SJCRH30 (cell line): ENCODE measurements around the gene XRCC3. TPM values are rescaled to one million over a fixed set of nuclear protein-coding genes. Genes with fewer than 3 reads are reported as not detected.

Source experiments
- DNase-seq, 2 experiments: peaks; one replicate each; pipeline ENCODE4 v3.0.0-alpha.2; 2015 to 2020
- H3K27ac ChIP-seq: fragments of 250-450 bp; sonication (Bioruptor Pico); 2 replicates; pipeline ENCODE4 v1.5.1; 2020; ENCODE audit warnings: mild to moderate bottlenecking, moderate library complexity
- H3K27me3 ChIP-seq: fragments of 250-450 bp; sonication (Bioruptor Pico); 2 replicates; pipeline ENCODE4 v1.5.1; 2020; ENCODE audit warnings: mild to moderate bottlenecking, moderate library complexity
- H3K36me3 ChIP-seq: fragments of 250-450 bp; sonication (Bioruptor Pico); 2 replicates; pipeline ENCODE4 v1.5.1; 2020; ENCODE audit warnings: mild to moderate bottlenecking, moderate library complexity
- H3K4me1 ChIP-seq: fragments of 250-450 bp; sonication (Bioruptor Pico); 2 replicates; pipeline ENCODE4 v1.5.1; 2020; ENCODE audit warnings: mild to moderate bottlenecking, moderate library complexity
- H3K4me3 ChIP-seq: fragments of 250-450 bp; sonication (Bioruptor Pico); 2 replicates; pipeline ENCODE4 v1.5.1; 2020; ENCODE audit warnings: mild to moderate bottlenecking, moderate library complexity
- H3K9me3 ChIP-seq: fragments of 250-450 bp; sonication (Bioruptor Pico); replicated peaks from 2 replicates; pipeline ENCODE4 v1.5.1; 2020; ENCODE audit warnings: mild to moderate bottlenecking, moderate library complexity
- total RNA-seq: library from RNA; depleted of rRNA; stranded (reverse); fragments of >200 nt; shearing (Covaris generic); gene quantifications from 2 replicates; pipeline ENCODE4 v1.2.3, GENCODE V29; 2014

Gene XRCC3
- total RNA-seq, 1 experiment from 2014 or later, result 67.0 TPM

- peaks cover 19% of the 10 kb centered on the region for H3K36me3 ChIP-seq
- H3K4me3 ChIP-seq, result no peak overlapping the region
- H3K27ac ChIP-seq, result no peak overlapping the region
- H3K9me3 ChIP-seq, result no peaks in the 10 kb centered on the region
- H3K4me1 ChIP-seq, result peaks cover 11% of the 10 kb centered on the region
- DNase-seq, result no peak
- no peaks in the 10 kb centered on the region for H3K27me3 ChIP-seq
Measured at GRCh38 chr14:103690332-103690731, 24.9 kb downstream of the XRCC3 start.

DNA sequence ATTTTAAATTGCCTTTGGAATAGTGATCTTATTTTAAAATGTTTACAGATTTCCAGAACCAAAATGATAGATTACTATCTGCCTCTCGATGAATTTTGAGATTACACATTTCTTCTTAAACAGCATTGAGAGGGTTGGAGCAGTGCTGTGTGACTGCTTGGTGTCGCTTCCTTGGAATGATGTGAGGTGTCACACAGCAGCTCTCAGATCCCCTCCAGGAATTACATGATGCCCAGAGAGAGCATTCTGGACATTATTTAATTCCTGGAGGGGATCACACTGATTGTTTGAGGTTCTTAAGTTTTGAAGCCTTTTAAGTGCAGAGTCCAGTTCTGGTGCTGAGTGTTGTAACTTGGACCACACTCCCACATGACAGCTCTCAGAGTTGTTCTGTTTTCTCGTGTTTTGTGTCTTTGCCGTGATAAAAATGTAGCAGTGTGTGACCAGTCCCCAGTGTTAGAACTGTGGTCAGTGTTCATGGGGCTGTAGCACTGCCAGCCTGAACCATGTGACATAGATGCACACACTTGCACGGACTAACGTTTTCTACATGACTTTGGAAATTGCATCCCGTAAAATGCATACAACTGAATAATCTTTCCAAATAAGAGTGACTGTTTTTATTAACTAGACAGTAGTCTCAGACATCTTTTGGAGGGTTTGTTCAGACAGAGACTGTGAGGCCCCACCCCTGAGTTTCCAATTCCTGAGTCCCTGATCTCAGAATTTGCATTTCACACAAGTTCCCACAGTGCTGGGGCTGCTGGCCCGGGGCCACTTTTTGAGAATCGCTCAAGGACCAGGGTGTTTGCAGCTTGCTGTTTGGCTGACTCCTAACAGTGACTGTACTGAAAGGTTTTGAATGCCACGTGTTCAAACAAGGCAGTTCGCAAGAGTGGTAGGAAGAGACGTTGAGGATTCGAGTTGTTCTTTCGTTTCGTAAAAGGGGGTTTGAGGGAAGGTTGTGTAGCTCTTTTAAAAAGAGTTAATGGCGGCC is 26.0 kb downstream of the XRCC3 start:
- peaks cover 15% of the 10 kb centered on the region for H3K36me3 ChIP-seq
- no peaks in the 10 kb centered on the region for H3K27me3 ChIP-seq
- H3K4me1 ChIP-seq, result no peaks in the 10 kb centered on the region
- DNase-seq, result no peak
- no peaks in the 10 kb centered on the region for H3K9me3 ChIP-seq
- no peak overlapping the region for H3K27ac ChIP-seq
- no peak overlapping the region for H3K4me3 ChIP-seq

- H3K4me3 ChIP-seq, result no peak overlapping the region
- H3K9me3 ChIP-seq, result no peaks in the 10 kb centered on the region
- H3K4me1 ChIP-seq, result no peaks in the 10 kb centered on the region
- no peaks in the 10 kb centered on the region for H3K27me3 ChIP-seq
- no peak for DNase-seq
- peaks cover 15% of the 10 kb centered on the region for H3K36me3 ChIP-seq
- H3K27ac ChIP-seq, result no peak overlapping the region
Measured at GRCh38 chr14:103688441-103688840, 26.8 kb downstream of the XRCC3 start.

DNA sequence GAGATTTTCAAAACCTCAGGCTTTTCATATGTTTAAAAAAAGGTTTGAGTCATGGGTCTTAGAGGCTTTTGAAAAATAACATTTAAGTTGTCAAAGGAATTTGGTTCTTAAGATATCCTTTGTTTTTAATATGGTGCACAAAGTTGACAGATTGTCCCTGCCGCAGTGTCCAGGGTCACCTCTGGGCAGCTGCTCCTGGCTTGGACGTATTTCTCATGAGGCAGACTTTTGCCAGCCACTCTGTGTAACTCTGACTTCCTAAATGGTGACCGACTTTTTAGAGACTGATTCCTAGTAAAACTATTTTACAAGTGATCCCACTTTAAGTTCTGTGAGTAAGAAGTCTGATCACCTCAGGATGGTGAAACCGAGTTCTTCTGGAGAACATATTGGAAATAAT is 27.5 kb downstream of the XRCC3 start:
- Histone ChIP-seq H3K27me3 (no peaks in the 10 kb centered on the region), H3K4me1 (no peaks in the 10 kb centered on the region), H3K36me3 (peaks cover 22% of the 10 kb centered on the region), H3K4me3 (no peak overlapping the region), H3K9me3 (no peaks in the 10 kb centered on the region), H3K27ac (no peak overlapping the region)
- no peak for DNase-seq

DNA sequence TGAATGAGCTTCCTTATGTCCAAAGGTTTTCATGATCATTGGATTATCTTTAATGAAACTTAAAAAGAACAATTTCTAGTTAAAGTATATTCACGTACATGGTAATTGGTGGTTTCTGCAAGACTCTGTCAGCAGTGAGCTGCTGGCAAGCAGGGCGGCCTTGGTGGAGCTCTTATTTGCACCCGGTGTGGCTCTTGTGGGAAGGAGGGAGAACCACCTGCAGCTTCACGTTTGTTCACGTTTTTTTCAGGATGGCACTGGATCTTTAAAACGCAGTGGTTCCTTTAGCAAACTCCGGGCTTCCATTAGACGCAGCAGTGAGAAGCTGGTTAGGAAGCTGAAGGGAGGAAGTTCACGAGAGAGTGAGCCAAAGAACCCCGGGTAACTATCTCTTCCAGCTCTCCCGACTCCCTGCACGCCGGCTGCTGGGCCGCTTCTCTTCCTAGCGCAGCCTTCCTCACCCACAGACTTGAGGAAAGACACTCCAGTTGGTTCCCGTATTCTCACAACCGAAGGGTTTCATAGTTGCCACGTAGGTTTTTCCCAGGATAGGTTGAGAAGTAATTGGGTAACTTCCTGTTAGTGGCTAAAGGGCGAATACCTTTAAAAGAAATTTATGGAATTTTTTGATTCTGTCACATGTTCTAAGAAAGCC is 28.3 kb downstream of the XRCC3 start:
- H3K27me3 ChIP-seq, result no peaks in the 10 kb centered on the region
- H3K4me3 ChIP-seq, result no peak overlapping the region
- no peaks in the 10 kb centered on the region for H3K4me1 ChIP-seq
- no peaks in the 10 kb centered on the region for H3K9me3 ChIP-seq
- no peak for DNase-seq
- H3K27ac ChIP-seq, result no peak overlapping the region
- H3K36me3 ChIP-seq, result peaks cover 22% of the 10 kb centered on the region

DNA sequence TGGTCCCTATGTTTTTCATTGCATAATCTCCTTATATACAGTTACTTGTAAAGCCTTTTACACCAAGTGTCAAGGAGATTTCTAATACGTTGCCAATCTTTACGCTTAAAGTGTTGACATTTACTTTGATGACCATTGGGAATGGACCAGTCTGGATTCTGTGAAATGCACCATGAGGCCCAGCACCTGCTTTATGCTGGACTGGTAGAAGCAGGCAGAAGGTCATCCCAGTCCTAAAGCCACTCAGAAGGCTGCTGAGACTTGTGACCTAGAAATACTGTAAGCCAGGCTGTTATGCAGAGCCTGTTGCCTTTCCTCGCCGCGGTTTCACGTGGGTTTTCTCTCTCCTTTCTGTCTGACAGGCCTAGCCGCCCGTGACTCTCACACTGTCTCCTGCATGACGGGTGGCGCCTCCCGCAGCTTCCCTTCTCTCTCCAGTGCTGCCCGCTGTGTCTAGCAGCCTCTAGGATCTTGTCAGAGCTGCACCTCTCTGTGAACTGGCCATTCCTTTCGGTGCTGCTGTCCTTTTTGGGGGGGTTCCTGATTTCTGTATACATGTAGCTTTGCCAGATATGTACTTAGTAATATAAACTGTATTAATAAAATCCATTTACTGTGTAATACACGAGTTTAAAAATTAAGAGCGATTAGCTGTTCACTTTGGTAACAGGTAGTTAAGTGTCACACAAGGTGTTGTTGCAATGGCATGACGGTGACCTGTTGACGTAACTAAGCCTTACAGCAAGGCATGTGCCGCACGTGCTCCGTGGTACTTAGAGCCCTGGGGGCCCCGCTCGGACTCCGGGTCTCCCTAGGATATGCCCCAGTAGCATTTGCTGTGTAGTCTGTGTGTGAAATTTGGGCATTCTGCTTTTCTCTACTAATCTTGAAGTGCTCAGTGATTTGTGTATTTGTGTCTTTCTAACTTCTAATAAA is 29.7 kb downstream of the XRCC3 start:
- no peak for DNase-seq
- Histone ChIP-seq H3K4me1 (no peaks in the 10 kb centered on the region), H3K27me3 (no peaks in the 10 kb centered on the region), H3K36me3 (peaks cover 31% of the 10 kb centered on the region), H3K4me3 (no peak overlapping the region), H3K9me3 (no peaks in the 10 kb centered on the region), H3K27ac (no peak overlapping the region)

DNA sequence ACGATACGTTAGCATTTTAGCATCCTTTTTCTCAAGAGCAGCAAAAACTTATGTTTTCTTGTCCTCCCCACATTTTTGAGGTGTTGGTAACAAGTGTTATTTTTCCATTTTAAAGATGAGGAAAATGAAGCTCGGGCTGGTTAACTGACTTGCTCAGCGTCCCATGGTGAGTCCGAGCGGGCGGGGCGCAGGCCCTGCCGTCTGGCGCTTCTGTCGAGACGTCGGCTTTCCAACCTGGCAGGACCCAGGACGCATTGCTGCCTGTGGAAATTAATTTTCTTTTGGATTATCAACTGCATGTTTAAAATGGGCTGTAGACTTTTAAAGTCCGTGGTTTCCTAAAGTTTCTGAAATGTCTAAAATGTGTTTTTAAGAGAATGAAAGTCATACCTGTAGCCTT is 30.4 kb downstream of the XRCC3 start:
- Histone ChIP-seq H3K36me3 (peaks cover 38% of the 10 kb centered on the region), H3K27me3 (no peaks in the 10 kb centered on the region), H3K27ac (no peak overlapping the region), H3K4me3 (no peak overlapping the region), H3K4me1 (no peaks in the 10 kb centered on the region), H3K9me3 (no peaks in the 10 kb centered on the region)
- no peak for DNase-seq

GRCh38 chr14:103684471-103684870 is 30.8 kb downstream of the XRCC3 start:
- Histone ChIP-seq H3K4me1 (no peaks in the 10 kb centered on the region), H3K9me3 (no peaks in the 10 kb centered on the region), H3K36me3 (peaks cover 42% of the 10 kb centered on the region), H3K27ac (no peak overlapping the region), H3K4me3 (no peak overlapping the region), H3K27me3 (no peaks in the 10 kb centered on the region)
- no peak for DNase-seq

GRCh38 chr14:103683139-103683538 is 32.1 kb downstream of the XRCC3 start:
- no peaks in the 10 kb centered on the region for H3K4me1 ChIP-seq
- DNase-seq, result no peak
- H3K27ac ChIP-seq, result no peak overlapping the region
- H3K36me3 ChIP-seq, result peaks cover 50% of the 10 kb centered on the region
- no peaks in the 10 kb centered on the region for H3K27me3 ChIP-seq
- no peak overlapping the region for H3K4me3 ChIP-seq
- H3K9me3 ChIP-seq, result no peaks in the 10 kb centered on the region

- Histone ChIP-seq H3K27me3 (no peaks in the 10 kb centered on the region), H3K4me3 (no peak overlapping the region), H3K27ac (no peak overlapping the region), H3K36me3 (peaks cover 63% of the 10 kb centered on the region), H3K9me3 (no peaks in the 10 kb centered on the region), H3K4me1 (no peaks in the 10 kb centered on the region)
- no peak for DNase-seq
Measured at GRCh38 chr14:103680491-103681231, 34.6 kb downstream of the XRCC3 start.

DNA sequence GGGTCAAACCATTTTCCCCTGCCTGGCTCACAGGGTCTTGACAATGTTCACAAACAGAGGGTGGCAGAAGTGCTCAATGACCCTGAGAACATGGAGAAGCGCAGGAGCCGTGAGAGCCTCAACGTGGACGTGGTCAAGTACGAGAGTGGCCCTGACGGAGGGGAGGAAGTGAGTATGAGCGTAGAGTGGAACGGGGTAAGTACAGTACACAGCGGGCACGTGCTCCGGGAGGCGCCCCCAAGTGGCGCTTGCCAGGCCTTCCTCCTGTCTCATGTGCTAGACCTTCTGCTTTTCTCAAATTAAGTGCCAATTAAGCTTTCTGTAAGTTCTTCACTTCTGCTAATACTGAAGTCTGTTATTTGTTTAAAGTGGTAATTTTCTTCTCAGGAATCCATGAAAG is 35.9 kb downstream of the XRCC3 start:
- DNase-seq, result peak in 1 of 2 experiments; percentile 46
- Histone ChIP-seq H3K36me3 (peaks cover 76% of the 10 kb centered on the region), H3K4me1 (no peaks in the 10 kb centered on the region), H3K27me3 (no peaks in the 10 kb centered on the region), H3K27ac (no peak overlapping the region), H3K4me3 (no peak overlapping the region), H3K9me3 (no peaks in the 10 kb centered on the region)

DNA sequence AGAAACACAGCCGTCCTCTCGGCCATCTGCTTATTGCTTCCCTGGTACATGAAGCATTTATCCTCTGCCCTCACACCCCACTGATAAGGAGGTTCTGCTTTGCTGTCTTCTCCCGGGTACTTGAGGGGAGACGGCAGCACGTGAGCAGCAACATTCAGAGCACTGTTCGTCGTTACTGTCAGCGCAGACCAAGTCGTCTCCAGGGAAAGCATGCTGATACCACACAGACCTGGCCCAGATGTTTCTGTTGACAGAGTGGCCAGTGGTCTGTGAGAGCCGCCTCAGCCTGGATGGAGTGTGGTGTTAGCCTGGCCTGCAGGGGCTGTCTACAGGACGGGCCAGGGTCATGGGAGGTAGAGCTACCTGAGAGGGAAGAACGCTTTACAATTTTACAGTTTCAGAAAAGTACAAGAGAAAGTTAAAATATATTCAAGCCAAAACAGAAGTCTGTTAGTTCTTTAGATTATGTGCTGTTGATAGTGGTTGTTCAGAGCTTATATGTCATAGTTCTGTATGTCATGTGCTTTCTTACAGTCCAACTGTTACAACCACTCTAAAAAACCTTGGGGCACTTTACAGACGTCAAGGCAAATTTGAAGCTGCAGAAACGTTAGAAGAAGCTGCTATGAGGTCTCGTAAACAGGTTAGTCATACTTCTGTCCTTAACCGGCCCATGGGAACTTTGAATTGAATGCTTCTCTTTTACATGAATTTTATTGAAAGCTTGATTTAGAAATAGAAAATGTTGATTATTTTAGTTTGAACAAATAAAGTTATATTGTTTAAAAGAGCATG is 38.2 kb downstream of the XRCC3 start:
- DNase-seq, result no peak
- Histone ChIP-seq H3K4me1 (no peaks in the 10 kb centered on the region), H3K27ac (no peak overlapping the region), H3K4me3 (no peak overlapping the region), H3K9me3 (no peaks in the 10 kb centered on the region), H3K36me3 (peaks cover 84% of the 10 kb centered on the region), H3K27me3 (no peaks in the 10 kb centered on the region)

GRCh38 chr14:103675957-103676356 is 39.3 kb downstream of the XRCC3 start:
- Histone ChIP-seq H3K36me3 (peaks cover 88% of the 10 kb centered on the region), H3K4me3 (no peak overlapping the region), H3K9me3 (no peaks in the 10 kb centered on the region), H3K27ac (no peak overlapping the region), H3K4me1 (no peaks in the 10 kb centered on the region), H3K27me3 (no peaks in the 10 kb centered on the region)
- no peak for DNase-seq
